ENCODE data around the gene DPYD.

The DPYD gene

GRCh38 chr1:97084546-97084945 is 836.3 kb downstream of the DPYD start:
- no peak for DNase-seq (ENCODE audit: extremely low spot score)
- TF ChIP-seq SUZ12 (IDR thresholded peaks at IDR 0.05) (no peak), FOXM1 (IDR thresholded peaks at IDR 0.05; ENCODE audit: borderline replicate concordance) (no peak), LEF1 (IDR thresholded peaks at IDR 0.05; ENCODE audit: borderline replicate concordance) (no peak), L3MBTL2 (conservative IDR thresholded peaks at IDR 0.05) (no peak), ELF4 (IDR thresholded peaks at IDR 0.05) (no peak), SP1 (IDR thresholded peaks at IDR 0.05) (no peak), ARNT (IDR thresholded peaks at IDR 0.05) (no peak), FOXA1 (IDR thresholded peaks at IDR 0.05) (no peak), TARDBP (IDR thresholded peaks at IDR 0.05) (no peak), BHLHE40 (IDR thresholded peaks at IDR 0.05; ENCODE audit: borderline replicate concordance) (no peak), FOXK2 (IDR thresholded peaks at IDR 0.05) (no peak), CTBP1 (IDR thresholded peaks at IDR 0.05; ENCODE audit: borderline replicate concordance) (no peak), NFRKB (IDR thresholded peaks at IDR 0.05) (no peak)
- TF ChIP-seq, protein P1, sequence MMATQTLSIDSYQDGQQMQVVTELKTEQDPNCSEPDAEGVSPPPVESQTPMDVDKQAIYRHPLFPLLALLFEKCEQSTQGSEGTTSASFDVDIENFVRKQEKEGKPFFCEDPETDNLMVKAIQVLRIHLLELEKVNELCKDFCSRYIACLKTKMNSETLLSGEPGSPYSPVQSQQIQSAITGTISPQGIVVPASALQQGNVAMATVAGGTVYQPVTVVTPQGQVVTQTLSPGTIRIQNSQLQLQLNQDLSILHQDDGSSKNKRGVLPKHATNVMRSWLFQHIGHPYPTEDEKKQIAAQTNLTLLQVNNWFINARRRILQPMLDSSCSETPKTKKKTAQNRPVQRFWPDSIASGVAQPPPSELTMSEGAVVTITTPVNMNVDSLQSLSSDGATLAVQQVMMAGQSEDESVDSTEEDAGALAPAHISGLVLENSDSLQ (IDR thresholded peaks at IDR 0.05) = no peak
- ChIA-PET POLR2A (no interaction called here), CTCF (no interaction called here)

DNA sequence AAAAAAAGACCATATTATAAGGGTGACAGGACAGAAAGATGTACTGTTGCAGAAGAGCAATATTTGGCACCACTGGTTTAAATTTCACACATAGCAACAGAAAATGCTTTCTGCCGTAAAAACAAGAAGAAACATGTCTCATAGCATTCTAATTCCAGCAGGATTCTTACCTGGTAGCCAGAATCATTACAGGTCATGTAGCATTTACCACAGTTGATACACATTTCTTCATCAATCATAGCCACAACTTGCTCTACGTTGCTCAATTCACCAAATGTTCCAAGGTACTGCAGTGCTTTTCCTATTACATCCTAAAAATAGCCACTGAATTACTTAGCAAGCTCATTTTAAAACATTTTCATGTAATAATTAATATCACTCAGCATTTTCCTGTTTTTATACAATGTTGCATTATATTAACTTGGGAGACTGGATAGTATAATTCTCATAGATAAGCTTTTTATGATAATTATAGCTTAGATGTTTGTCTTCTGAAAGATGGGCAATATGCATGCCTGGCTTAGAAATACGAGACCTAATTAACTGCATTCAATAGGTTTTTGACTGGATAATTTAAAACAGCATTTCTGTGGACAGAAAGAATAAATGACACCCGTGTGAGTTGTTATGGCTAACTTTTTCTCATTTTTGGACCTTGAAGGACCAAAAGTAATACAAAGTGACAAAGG is 838.5 kb downstream of the DPYD start:
- ChIA-PET CTCF (no interaction called here), POLR2A (no interaction called here)
- DNase-seq (ENCODE audit: extremely low spot score) = no peak
- TF ChIP-seq TARDBP (IDR thresholded peaks at IDR 0.05) (no peak), ZNF384 (IDR thresholded peaks at IDR 0.05) (no peak), ARNT (IDR thresholded peaks at IDR 0.05) (no peak), BHLHE40 (IDR thresholded peaks at IDR 0.05; ENCODE audit: borderline replicate concordance) (no peak), FOXK2 (IDR thresholded peaks at IDR 0.05) (no peak), FOXM1 (IDR thresholded peaks at IDR 0.05; ENCODE audit: borderline replicate concordance) (no peak), CTBP1 (IDR thresholded peaks at IDR 0.05; ENCODE audit: borderline replicate concordance) (no peak), NFRKB (IDR thresholded peaks at IDR 0.05) (no peak), ELF4 (IDR thresholded peaks at IDR 0.05) (no peak), SUZ12 (IDR thresholded peaks at IDR 0.05) (no peak), FOXA1 (IDR thresholded peaks at IDR 0.05) (no peak), L3MBTL2 (conservative IDR thresholded peaks at IDR 0.05) (no peak), HDGF (IDR thresholded peaks at IDR 0.05; ENCODE audit: borderline replicate concordance) (no peak)
- TF ChIP-seq, protein P1 (IDR thresholded peaks at IDR 0.05) = no peak

DNA sequence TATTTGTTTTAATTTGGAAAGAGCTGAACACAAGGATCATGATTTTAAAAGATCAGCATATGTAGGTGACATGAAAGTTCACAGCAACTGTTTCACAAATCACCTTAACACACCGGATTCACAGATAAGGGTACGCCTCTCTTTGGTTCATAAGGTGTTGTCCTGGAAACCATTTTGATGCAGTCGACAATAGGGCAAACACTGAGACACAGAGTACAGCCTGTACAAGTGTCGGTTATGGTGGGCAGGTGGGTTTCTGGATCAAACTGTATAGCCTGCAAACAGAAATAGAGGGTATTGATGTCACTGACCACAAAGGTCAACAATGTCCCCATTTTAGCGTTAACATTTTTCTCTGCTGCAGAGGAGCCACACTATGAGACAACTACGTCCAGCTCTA is 842.0 kb downstream of the DPYD start:
- no peak for DNase-seq (ENCODE audit: extremely low spot score)
- ChIA-PET CTCF (no interaction called here), POLR2A (no interaction called here)
- TF ChIP-seq, protein P1 (IDR thresholded peaks at IDR 0.05) = no peak
- TF ChIP-seq ZNF384 (IDR thresholded peaks at IDR 0.05) (no peak), LEF1 (IDR thresholded peaks at IDR 0.05; ENCODE audit: borderline replicate concordance) (no peak), FOXK2 (IDR thresholded peaks at IDR 0.05) (no peak), ELF4 (IDR thresholded peaks at IDR 0.05) (no peak), FOXA1 (IDR thresholded peaks at IDR 0.05) (no peak), SUZ12 (IDR thresholded peaks at IDR 0.05) (no peak), TARDBP (IDR thresholded peaks at IDR 0.05) (no peak), NFRKB (IDR thresholded peaks at IDR 0.05) (no peak), FOXM1 (IDR thresholded peaks at IDR 0.05; ENCODE audit: borderline replicate concordance) (no peak), ARNT (IDR thresholded peaks at IDR 0.05) (no peak), SP1 (IDR thresholded peaks at IDR 0.05) (no peak), CTBP1 (IDR thresholded peaks at IDR 0.05; ENCODE audit: borderline replicate concordance) (no peak), HDGF (IDR thresholded peaks at IDR 0.05; ENCODE audit: borderline replicate concordance) (no peak), BHLHE40 (IDR thresholded peaks at IDR 0.05; ENCODE audit: borderline replicate concordance) (no peak), L3MBTL2 (conservative IDR thresholded peaks at IDR 0.05) (no peak)

- no peak for DNase-seq (ENCODE audit: extremely low spot score)
- ChIA-PET CTCF (no interaction called here), POLR2A (no interaction called here)
- TF ChIP-seq LEF1 (IDR thresholded peaks at IDR 0.05; ENCODE audit: borderline replicate concordance) (no peak), FOXK2 (IDR thresholded peaks at IDR 0.05) (no peak), NFRKB (IDR thresholded peaks at IDR 0.05) (no peak), ELF4 (IDR thresholded peaks at IDR 0.05) (no peak), SUZ12 (IDR thresholded peaks at IDR 0.05) (no peak), ARNT (IDR thresholded peaks at IDR 0.05) (no peak), CTBP1 (IDR thresholded peaks at IDR 0.05; ENCODE audit: borderline replicate concordance) (no peak), TARDBP (IDR thresholded peaks at IDR 0.05) (no peak), BHLHE40 (IDR thresholded peaks at IDR 0.05; ENCODE audit: borderline replicate concordance) (no peak), FOXA1 (IDR thresholded peaks at IDR 0.05) (no peak), ZNF384 (IDR thresholded peaks at IDR 0.05) (no peak), SP1 (IDR thresholded peaks at IDR 0.05) (no peak), FOXM1 (IDR thresholded peaks at IDR 0.05; ENCODE audit: borderline replicate concordance) (no peak), L3MBTL2 (conservative IDR thresholded peaks at IDR 0.05) (no peak), HDGF (IDR thresholded peaks at IDR 0.05; ENCODE audit: borderline replicate concordance) (no peak)
- TF ChIP-seq, protein P1 (IDR thresholded peaks at IDR 0.05) = no peak
Measured at GRCh38 chr1:97077221-97077620, 843.6 kb downstream of the DPYD start.

DNA sequence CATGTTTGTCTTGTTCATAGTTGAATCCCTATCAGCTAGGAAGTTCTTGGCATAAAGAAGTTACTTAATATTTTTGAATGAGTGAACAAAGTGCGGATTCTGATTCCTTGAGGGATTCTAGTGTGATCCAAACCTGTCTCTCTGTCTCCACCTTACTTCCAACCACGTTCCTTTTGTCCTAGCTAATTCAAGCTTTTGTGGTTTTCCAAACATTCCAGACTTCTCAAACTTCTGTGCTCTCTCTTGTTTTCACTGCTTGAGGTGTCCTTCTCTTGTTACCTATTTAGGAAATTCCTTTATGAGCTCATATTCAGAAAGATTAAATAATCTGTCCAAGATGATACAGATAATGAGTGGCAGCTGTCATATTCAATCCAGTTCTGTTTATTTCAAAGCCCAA is 846.1 kb downstream of the DPYD start:
- DNase-seq (ENCODE audit: extremely low spot score) = no peak
- ChIA-PET CTCF (no interaction called here), POLR2A (no interaction called here)
- TF ChIP-seq SUZ12 (IDR thresholded peaks at IDR 0.05) (no peak), CTBP1 (IDR thresholded peaks at IDR 0.05; ENCODE audit: borderline replicate concordance) (no peak), FOXK2 (IDR thresholded peaks at IDR 0.05) (no peak), ARNT (IDR thresholded peaks at IDR 0.05) (no peak), ELF4 (IDR thresholded peaks at IDR 0.05) (no peak), L3MBTL2 (conservative IDR thresholded peaks at IDR 0.05) (no peak), FOXM1 (IDR thresholded peaks at IDR 0.05; ENCODE audit: borderline replicate concordance) (no peak), TARDBP (IDR thresholded peaks at IDR 0.05) (no peak), SP1 (IDR thresholded peaks at IDR 0.05) (no peak), BHLHE40 (IDR thresholded peaks at IDR 0.05; ENCODE audit: borderline replicate concordance) (no peak), FOXA1 (IDR thresholded peaks at IDR 0.05) (no peak), LEF1 (IDR thresholded peaks at IDR 0.05; ENCODE audit: borderline replicate concordance) (no peak), NFRKB (IDR thresholded peaks at IDR 0.05) (no peak), ZNF384 (IDR thresholded peaks at IDR 0.05) (no peak), HDGF (IDR thresholded peaks at IDR 0.05; ENCODE audit: borderline replicate concordance) (no peak)
- TF ChIP-seq, protein P1 (IDR thresholded peaks at IDR 0.05) = no peak

Measured in HEK293T (cell line).